ENCODE data around the gene OTOGL. TPM values are rescaled to one million over a fixed set of nuclear protein-coding genes. Genes with fewer than 3 reads are reported as not detected.

The OTOGL gene
- total and polyA plus RNA-seq, 12 donors: 0.04 to 0.52 (median 0.13) TPM; not detected in 1

DNA sequence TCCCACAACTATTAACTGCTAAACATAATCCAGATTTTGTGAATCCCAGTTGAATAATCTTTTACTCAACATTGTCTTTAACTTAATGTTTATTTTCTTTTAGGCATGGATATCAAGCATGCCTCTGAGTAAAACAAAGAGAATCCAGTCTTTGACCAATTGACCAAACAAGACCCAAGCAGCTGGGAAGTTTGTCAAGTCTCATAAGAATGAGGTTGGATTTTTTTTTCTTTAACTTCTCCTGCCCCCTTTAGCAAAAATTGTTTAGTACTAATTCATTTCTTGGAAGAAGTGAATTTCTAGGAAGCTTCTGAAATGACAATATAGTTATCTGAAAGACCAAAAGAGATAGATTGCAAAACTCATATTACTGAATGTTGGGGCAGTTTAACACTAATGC lies 89.9 kb downstream of the OTOGL start:
- Histone ChIP-seq H3K9me3 (replicated peaks in 1 of 3) (no peaks in the 10 kb centered on the region), H3K4me3 (no peak overlapping the region), H3K27ac (peak overlapping the region in 1 of 5 donors; percentile 8), H3K27me3 (no peaks in the 10 kb centered on the region), H3K36me3 (replicated peaks in 1 of 2) (no peaks in the 10 kb centered on the region), H3K4me1 (replicated peaks in 1 of 2) (peaks cover 0 to 13% of the 10 kb centered on the region in 2 donors)
- TF ChIP-seq POLR2A (IDR thresholded peaks at IDR 0.05): no peak
- TF ChIP-seq, protein P1, sequence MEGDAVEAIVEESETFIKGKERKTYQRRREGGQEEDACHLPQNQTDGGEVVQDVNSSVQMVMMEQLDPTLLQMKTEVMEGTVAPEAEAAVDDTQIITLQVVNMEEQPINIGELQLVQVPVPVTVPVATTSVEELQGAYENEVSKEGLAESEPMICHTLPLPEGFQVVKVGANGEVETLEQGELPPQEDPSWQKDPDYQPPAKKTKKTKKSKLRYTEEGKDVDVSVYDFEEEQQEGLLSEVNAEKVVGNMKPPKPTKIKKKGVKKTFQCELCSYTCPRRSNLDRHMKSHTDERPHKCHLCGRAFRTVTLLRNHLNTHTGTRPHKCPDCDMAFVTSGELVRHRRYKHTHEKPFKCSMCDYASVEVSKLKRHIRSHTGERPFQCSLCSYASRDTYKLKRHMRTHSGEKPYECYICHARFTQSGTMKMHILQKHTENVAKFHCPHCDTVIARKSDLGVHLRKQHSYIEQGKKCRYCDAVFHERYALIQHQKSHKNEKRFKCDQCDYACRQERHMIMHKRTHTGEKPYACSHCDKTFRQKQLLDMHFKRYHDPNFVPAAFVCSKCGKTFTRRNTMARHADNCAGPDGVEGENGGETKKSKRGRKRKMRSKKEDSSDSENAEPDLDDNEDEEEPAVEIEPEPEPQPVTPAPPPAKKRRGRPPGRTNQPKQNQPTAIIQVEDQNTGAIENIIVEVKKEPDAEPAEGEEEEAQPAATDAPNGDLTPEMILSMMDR (IDR thresholded peaks at IDR 0.05): no peak
- no peak for DNase-seq
- intact Hi-C loops (cut with DNase I): loop anchor here in 1 of 2 donors (10.0 kb wide), 1 partner anchor 634 kb away; no protein-coding TSS in a partner anchor

DNA sequence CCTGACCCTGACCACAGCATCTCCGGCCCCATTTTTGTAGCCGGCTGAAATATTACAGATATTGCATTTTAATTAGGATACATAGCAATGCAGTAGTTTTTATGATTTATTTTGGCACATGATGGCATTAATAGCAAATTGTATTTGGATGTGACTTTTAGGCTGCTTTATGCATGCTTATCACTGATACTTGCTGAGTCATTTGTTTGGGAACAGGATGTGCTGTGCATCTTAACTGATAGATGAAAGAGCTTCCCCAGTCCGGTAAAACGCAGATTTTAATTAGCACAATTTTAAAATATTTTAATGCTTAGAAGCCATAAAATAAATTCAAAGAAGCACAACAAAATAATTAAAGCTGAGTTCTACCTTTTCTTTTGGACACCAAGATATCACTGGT lies 90.7 kb downstream of the OTOGL start:
- no peaks in the 10 kb centered on the region for H3K9me3 ChIP-seq (replicated peaks in 1 of 3)
- peak overlapping the region in 1 of 5 donors; percentile 8 for H3K27ac ChIP-seq
- H3K36me3 ChIP-seq (replicated peaks in 1 of 2): no peaks in the 10 kb centered on the region
- no peak for DNase-seq
- H3K4me3 ChIP-seq: no peak overlapping the region
- H3K27me3 ChIP-seq: no peaks in the 10 kb centered on the region
- WGBS, 4 donors: 50 to 64% (median 54%) methylated on average over 4 of the region's 4 CpGs
- intact Hi-C loops (cut with DNase I): no loop called here
- TF ChIP-seq, protein P1 (IDR thresholded peaks at IDR 0.05): no peak
- no peak for TF ChIP-seq POLR2A (IDR thresholded peaks at IDR 0.05)
- H3K4me1 ChIP-seq (replicated peaks in 1 of 2): peaks cover 0 to 13% of the 10 kb centered on the region in 2 donors

DNA sequence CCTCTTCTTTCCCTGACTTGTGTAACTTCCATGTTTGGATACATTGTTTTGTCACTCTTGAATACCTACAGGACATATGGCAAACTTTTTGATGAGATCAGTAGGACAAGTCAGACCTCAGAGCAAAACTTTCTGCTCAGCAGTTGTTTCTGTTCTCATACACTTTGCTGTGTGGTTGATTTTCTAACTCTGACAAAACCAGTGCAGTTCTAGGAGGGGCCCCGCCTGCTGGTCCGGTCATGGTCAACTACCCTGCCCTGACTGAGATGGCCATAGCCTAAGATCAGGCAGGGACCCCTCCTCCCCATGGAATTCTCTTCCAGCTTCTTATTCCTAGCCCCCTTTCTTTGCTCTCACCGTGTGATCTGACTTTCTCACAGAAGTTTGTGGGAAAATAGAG lies 92.8 kb downstream of the OTOGL start:
- no peak for TF ChIP-seq POLR2A (IDR thresholded peaks at IDR 0.05)
- TF ChIP-seq, protein P1 (IDR thresholded peaks at IDR 0.05): no peak
- Histone ChIP-seq H3K9me3 (replicated peaks in 1 of 3) (no peaks in the 10 kb centered on the region), H3K27ac (no peak overlapping the region), H3K4me3 (no peak overlapping the region), H3K4me1 (replicated peaks in 1 of 2) (peaks cover 0 to 9% of the 10 kb centered on the region in 2 donors), H3K27me3 (no peaks in the 10 kb centered on the region), H3K36me3 (replicated peaks in 1 of 2) (no peaks in the 10 kb centered on the region)
- no peak for DNase-seq
- 69 to 83% (median 74%) methylated on average over 3 of the region's 3 CpGs for WGBS, 4 donors
- intact Hi-C loops (cut with DNase I): no loop called here

DNA sequence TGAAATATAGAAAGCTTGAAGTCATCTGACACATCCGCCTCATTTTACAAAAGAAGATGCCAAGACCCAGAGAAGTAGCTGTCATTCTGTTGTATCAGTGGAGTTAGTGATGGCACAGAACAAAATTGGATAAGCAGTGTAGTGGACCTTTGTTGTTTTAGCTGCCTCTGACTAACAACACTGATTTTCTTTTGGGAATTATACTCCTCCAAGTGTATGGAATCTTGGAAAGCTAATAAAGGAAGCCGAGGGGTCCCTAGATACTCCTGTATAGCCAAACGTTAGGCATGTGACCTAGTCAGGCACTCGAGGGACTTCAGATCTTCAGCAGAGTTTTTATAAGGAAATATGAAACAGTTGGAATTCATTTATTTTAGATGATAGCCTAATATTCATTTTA lies 94.5 kb downstream of the OTOGL start:
- intact Hi-C loops (cut with DNase I): no loop called here
- H3K27ac ChIP-seq: no peak overlapping the region

More for the DNA sequence above, 94.5 kb downstream of the OTOGL start:
- Histone ChIP-seq H3K4me1 (replicated peaks in 1 of 2) (peaks cover 0 to 3% of the 10 kb centered on the region in 2 donors), H3K9me3 (replicated peaks in 1 of 3) (no peaks in the 10 kb centered on the region), H3K36me3 (replicated peaks in 1 of 2) (no peaks in the 10 kb centered on the region), H3K27me3 (no peaks in the 10 kb centered on the region), H3K4me3 (no peak overlapping the region)
- no peak for TF ChIP-seq POLR2A (IDR thresholded peaks at IDR 0.05)
- TF ChIP-seq, protein P1 (IDR thresholded peaks at IDR 0.05): no peak
- no peak for DNase-seq
- WGBS, 4 donors: 54 to 62% (median 57%) methylated on average over 4 of the region's 4 CpGs

All from adrenal gland (tissue), 12 donors.